ENCODE results near the gene ATP5PB. TPM values are rescaled to one million over a fixed set of nuclear protein-coding genes. Genes with fewer than 3 reads are reported as not detected.

The ATP5PB gene
- total RNA-seq, 1 donor from 2014 or later: 192 TPM

- peak; percentile 28 for DNase-seq (ENCODE audit: low spot score)
Measured at GRCh38 chr1:111446967-111447892, 2.0 kb upstream of the ATP5PB start.

GRCh38 chr1:111448482-111448917 is 764 bp upstream of the ATP5PB start:
- DNase-seq (ENCODE audit: low spot score): no peak

- no peak for DNase-seq (ENCODE audit: low spot score)
Measured at GRCh38 chr1:111449703-111450017, 396 bp downstream of the ATP5PB start.

GRCh38 chr1:111450185-111450584 is 921 bp downstream of the ATP5PB start:
- DNase-seq (ENCODE audit: low spot score): no peak

- no peak for DNase-seq (ENCODE audit: low spot score)
Measured at GRCh38 chr1:111452581-111452980, 3.3 kb downstream of the ATP5PB start.

GRCh38 chr1:111453706-111454105 is 4.4 kb downstream of the ATP5PB start:
- no peak for DNase-seq (ENCODE audit: low spot score)

GRCh38 chr1:111454859-111455641 is 5.8 kb downstream of the ATP5PB start:
- no peak for DNase-seq (ENCODE audit: low spot score)

- DNase-seq (ENCODE audit: low spot score): no peak
Measured at GRCh38 chr1:111455642-111456031, 6.4 kb downstream of the ATP5PB start.

GRCh38 chr1:111461765-111462164 is 12.5 kb downstream of the ATP5PB start:
- no peak for DNase-seq (ENCODE audit: low spot score)

GRCh38 chr1:111462370-111463028 is 13.2 kb downstream of the ATP5PB start:
- no peak for DNase-seq (ENCODE audit: low spot score)

- DNase-seq (ENCODE audit: low spot score): no peak
Measured at GRCh38 chr1:111463029-111463683, 13.9 kb downstream of the ATP5PB start.

- no peak for DNase-seq (ENCODE audit: low spot score)
Measured at GRCh38 chr1:111465754-111466153, 16.5 kb downstream of the ATP5PB start.

- DNase-seq (ENCODE audit: low spot score): no peak
Measured at GRCh38 chr1:111466480-111466879, 17.2 kb downstream of the ATP5PB start.

GRCh38 chr1:111467865-111468716 is 18.8 kb downstream of the ATP5PB start:
- no peak for DNase-seq (ENCODE audit: low spot score)

- no peak for DNase-seq (ENCODE audit: low spot score)
Measured at GRCh38 chr1:111468717-111469100, 19.4 kb downstream of the ATP5PB start.

- no peak for DNase-seq (ENCODE audit: low spot score)
Measured at GRCh38 chr1:111469539-111469938, 20.3 kb downstream of the ATP5PB start.

- DNase-seq (ENCODE audit: low spot score): no peak
Measured at GRCh38 chr1:111470596-111470995, 21.3 kb downstream of the ATP5PB start.

- peak; percentile 66 for DNase-seq (ENCODE audit: low spot score)
Measured at GRCh38 chr1:111471012-111471411, 21.7 kb downstream of the ATP5PB start.

- no peak for DNase-seq (ENCODE audit: low spot score)
Measured at GRCh38 chr1:111471538-111471937, 22.3 kb downstream of the ATP5PB start.

GRCh38 chr1:111474106-111474505 is 24.8 kb downstream of the ATP5PB start:
- no peak for DNase-seq (ENCODE audit: low spot score)

GRCh38 chr1:111474521-111474920 is 25.3 kb downstream of the ATP5PB start:
- no peak for DNase-seq (ENCODE audit: low spot score)
